ENCODE data around the gene MUC5B.
"Not testable (repeated sequence)": the region's sequence is repeated elsewhere in the genome, so short reads cannot be mapped to it uniquely, and the experiment has no call there.

The MUC5B gene

GRCh38 chr11:1234771-1235305, 12.0 kb downstream of the MUC5B start:
- H3K4me3 Mint-ChIP-seq = no peak overlapping the region
- no peak overlapping the region for H3K27ac Mint-ChIP-seq
- peaks cover 0 to 6% of the 10 kb centered on the region in 2 donors for H3K27me3 Mint-ChIP-seq
- no peak for ATAC-seq (replicated peaks)
- no peaks in the 10 kb centered on the region for H3K9me3 Mint-ChIP-seq
- no peaks in the 10 kb centered on the region for H3K36me3 Mint-ChIP-seq
- DNase-seq = no peak
- H3K4me1 Mint-ChIP-seq = peaks cover 0 to 2% of the 10 kb centered on the region in 2 donors

- DNase-seq = no peak
- H3K27ac Mint-ChIP-seq = no peak overlapping the region
Observed at GRCh38 chr11:1235306-1235900, 12.5 kb downstream of the MUC5B start.

DNA sequence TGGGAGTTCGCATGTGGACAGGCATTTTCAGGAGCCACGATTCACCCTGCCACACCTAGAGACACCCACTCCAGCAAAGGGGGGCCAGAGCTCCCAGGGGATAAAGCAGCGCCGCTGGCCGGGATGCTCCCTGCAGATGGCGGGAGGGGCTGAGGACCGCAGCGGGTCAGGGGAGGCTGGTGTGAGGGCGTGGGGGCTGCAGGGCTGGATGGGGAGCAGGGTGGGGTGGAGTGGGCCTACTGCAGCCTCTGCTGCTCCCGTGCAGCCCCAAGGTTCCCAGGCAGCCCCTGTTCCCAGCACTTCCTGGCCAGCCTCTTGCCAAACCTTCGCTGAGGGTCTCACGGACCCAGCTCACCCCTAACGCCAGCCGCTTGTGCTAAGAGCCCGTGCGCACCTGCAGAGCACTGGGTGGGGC, 13.0 kb downstream of the MUC5B start:
- no peak overlapping the region for H3K4me3 Mint-ChIP-seq

More at GRCh38 chr11:1235306-1235900, 12.5 kb downstream of the MUC5B start:
- ATAC-seq (replicated peaks) = no peak
- Mint-ChIP-seq H3K27me3 (peaks cover 0 to 6% of the 10 kb centered on the region in 2 donors), H3K36me3 (no peaks in the 10 kb centered on the region), H3K4me3 (no peak overlapping the region), H3K9me3 (no peaks in the 10 kb centered on the region), H3K4me1 (peaks cover 0 to 2% of the 10 kb centered on the region in 2 donors)

DNA sequence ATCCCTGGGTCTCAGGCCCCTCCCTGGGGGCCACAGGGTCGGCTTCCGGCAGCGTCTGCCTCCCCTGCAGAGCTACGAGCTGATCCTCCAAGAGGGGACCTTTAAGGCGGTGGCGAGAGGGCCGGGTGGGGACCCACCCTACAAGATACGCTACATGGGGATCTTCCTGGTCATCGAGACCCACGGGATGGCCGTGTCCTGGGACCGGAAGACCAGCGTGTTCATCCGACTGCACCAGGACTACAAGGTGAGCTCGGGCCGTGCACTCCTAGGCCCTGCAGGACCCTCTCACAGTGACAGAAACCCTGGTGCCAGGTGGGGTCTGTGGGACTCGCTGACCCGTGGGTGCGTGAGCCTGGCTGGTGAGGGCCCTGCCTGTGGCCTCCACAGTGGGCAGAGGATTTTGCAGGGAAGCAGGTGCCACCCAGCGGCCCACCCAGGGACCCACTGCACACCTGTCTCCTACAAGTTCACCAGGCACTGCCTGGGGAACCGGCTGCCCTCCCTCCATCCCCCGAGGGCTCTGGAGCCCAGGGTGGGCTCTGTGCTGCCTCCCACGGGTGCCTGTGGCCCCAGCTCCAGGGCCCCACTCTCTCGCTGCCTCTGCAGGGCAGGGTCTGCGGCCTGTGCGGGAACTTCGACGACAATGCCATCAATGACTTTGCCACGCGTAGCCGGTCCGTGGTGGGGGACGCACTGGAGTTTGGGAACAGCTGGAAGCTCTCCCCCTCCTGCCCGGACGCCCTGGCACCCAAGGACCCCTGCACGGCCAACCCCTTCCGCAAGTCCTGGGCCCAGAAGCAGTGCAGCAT, 13.7 kb downstream of the MUC5B start:
- no peak overlapping the region for H3K27ac Mint-ChIP-seq
- no peaks in the 10 kb centered on the region for H3K4me1 Mint-ChIP-seq
- H3K36me3 Mint-ChIP-seq = no peaks in the 10 kb centered on the region
- no peaks in the 10 kb centered on the region for H3K27me3 Mint-ChIP-seq
- DNase-seq (no peak), ATAC-seq (replicated peaks) (no peak)
- H3K9me3 Mint-ChIP-seq = no peaks in the 10 kb centered on the region
- no peak overlapping the region for H3K4me3 Mint-ChIP-seq

More for the DNA sequence above, 13.0 kb downstream of the MUC5B start:
- peaks cover 0 to 2% of the 10 kb centered on the region in 2 donors for H3K4me1 Mint-ChIP-seq
- no peaks in the 10 kb centered on the region for H3K9me3 Mint-ChIP-seq
- ATAC-seq (replicated peaks) (no peak), DNase-seq (no peak)
- no peaks in the 10 kb centered on the region for H3K36me3 Mint-ChIP-seq
- no peak overlapping the region for H3K27ac Mint-ChIP-seq
- H3K27me3 Mint-ChIP-seq = peaks cover 0 to 5% of the 10 kb centered on the region in 2 donors

DNA sequence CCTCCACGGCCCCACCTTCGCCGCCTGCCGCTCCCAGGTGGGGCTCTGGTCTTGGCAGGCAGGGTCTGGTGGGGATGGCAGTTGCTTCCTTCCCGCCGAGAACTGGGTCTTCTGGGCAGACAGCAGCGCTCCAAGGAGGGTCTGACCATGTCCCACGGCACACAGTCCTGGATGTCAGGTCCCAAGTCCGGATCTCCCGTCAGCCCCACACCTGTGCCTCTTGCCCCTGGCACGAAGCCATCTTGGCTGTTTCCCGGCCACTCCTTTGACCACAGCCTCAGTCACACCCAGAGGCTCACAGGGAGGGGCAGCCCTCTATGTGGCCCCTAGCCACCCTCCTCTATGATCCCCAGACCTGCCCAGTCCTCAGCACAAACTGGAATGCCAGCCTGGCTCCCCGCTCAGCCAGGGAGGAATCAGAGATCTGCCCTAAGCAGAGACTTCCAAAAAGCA, 14.3 kb downstream of the MUC5B start:
- H3K4me3 Mint-ChIP-seq = no peak overlapping the region
- ATAC-seq (replicated peaks) (no peak), DNase-seq (no peak)
- no peak overlapping the region for H3K27ac Mint-ChIP-seq
- H3K27me3 Mint-ChIP-seq = no peaks in the 10 kb centered on the region
- peaks cover 0 to 2% of the 10 kb centered on the region in 2 donors for H3K9me3 Mint-ChIP-seq
- H3K4me1 Mint-ChIP-seq = no peaks in the 10 kb centered on the region
- no peaks in the 10 kb centered on the region for H3K36me3 Mint-ChIP-seq

DNA sequence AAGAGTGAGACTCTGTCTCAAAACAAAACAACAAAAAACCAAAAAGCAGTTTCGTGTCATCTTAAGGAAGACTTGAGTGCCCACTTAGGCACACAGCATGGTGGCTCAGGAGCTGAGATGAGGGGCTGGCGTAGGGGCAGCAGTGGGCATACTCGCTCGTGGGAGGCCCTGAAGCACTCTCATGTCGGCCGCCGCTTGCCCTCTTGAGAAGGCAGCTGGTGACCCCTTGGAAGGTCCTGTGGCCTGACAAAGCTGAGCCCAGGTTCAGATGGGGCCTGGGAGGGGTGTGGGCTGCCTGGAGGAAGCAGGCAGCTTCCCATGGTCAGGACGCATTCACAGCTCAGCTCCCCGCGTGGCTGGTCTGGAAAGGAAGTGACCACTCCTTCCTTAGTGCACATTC, 15.0 kb downstream of the MUC5B start:
- H3K36me3 Mint-ChIP-seq = peaks cover 0 to 2% of the 10 kb centered on the region in 2 donors

DNA sequence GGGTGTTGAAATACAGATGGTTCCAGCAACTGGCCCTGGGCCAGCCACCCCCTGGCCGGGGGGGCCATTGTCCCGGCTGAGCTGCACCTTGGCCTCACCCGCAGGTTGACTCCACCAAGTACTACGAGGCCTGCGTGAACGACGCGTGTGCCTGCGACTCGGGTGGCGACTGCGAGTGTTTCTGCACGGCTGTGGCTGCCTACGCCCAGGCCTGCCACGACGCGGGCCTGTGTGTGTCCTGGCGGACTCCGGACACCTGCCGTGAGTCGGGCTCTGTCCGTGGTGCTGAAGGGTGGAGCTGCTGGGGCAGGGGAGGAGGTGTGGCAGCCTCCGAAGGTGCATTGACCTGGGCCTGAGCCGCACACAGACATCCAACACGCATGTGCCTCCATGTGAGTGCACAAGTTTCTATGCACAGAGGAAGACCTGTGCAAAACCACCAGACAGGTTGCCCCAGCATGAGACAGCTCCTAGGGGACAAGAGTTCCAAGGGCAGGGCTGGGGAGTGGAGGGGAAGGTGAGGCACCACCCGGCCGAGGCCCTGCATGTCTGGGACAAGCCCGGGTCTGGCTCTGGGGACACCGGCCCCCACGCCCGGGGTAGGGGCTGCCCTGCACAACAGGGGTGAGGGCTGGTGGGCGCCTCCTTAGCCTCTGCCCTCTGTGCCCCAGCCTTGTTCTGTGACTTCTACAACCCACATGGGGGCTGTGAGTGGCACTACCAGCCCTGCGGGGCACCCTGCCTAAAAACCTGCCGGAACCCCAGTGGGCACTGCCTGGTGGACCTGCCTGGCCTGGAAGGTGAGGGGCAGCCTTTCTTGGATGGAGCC, 16.1 kb downstream of the MUC5B start:
- H3K4me1 Mint-ChIP-seq = no peaks in the 10 kb centered on the region
- H3K27me3 Mint-ChIP-seq = no peaks in the 10 kb centered on the region
- H3K36me3 Mint-ChIP-seq = peaks cover 0 to 2% of the 10 kb centered on the region in 2 donors
- H3K27ac Mint-ChIP-seq = no peak overlapping the region
- H3K4me3 Mint-ChIP-seq = no peak overlapping the region
- H3K9me3 Mint-ChIP-seq = peaks cover 4 to 7% of the 10 kb centered on the region in 2 donors
- ATAC-seq (replicated peaks) (no peak), DNase-seq (no peak)

More for the DNA sequence above, 15.0 kb downstream of the MUC5B start:
- Mint-ChIP-seq H3K27ac (no peak overlapping the region), H3K9me3 (peaks cover 4 to 7% of the 10 kb centered on the region in 2 donors), H3K27me3 (no peaks in the 10 kb centered on the region), H3K4me1 (no peaks in the 10 kb centered on the region), H3K4me3 (no peak overlapping the region)
- ATAC-seq (replicated peaks) = no peak
- DNase-seq = no peak

GRCh38 chr11:1239596-1240205, 16.8 kb downstream of the MUC5B start:
- H3K4me3 Mint-ChIP-seq = no peak overlapping the region
- peaks cover 4 to 7% of the 10 kb centered on the region in 2 donors for H3K9me3 Mint-ChIP-seq
- no peak overlapping the region for H3K27ac Mint-ChIP-seq
- DNase-seq (no peak), ATAC-seq (replicated peaks) (no peak)
- no peaks in the 10 kb centered on the region for H3K4me1 Mint-ChIP-seq
- H3K36me3 Mint-ChIP-seq = peaks cover 0 to 2% of the 10 kb centered on the region in 2 donors
- no peaks in the 10 kb centered on the region for H3K27me3 Mint-ChIP-seq

DNA sequence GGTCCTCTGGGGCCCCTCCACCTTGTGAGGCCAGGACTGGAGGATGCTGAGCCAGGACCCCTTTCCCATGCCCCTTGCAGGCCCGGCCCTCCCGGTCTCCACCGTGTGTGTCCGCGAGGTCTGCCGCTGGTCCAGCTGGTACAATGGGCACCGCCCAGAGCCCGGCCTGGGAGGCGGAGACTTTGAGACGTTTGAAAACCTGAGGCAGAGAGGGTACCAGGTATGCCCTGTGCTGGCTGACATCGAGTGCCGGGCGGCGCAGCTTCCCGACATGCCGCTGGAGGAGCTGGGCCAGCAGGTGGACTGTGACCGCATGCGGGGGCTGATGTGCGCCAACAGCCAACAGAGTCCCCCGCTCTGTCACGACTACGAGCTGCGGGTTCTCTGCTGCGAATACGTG, 17.9 kb downstream of the MUC5B start:
- no peak for DNase-seq
- no peak overlapping the region for H3K4me3 Mint-ChIP-seq
- peaks cover 0 to 2% of the 10 kb centered on the region in 2 donors for H3K36me3 Mint-ChIP-seq
- no peaks in the 10 kb centered on the region for H3K27me3 Mint-ChIP-seq
- H3K9me3 Mint-ChIP-seq = peaks cover 4 to 8% of the 10 kb centered on the region in 2 donors
- no peak overlapping the region for H3K27ac Mint-ChIP-seq
- no peaks in the 10 kb centered on the region for H3K4me1 Mint-ChIP-seq
- no peak for ATAC-seq (replicated peaks)

DNA sequence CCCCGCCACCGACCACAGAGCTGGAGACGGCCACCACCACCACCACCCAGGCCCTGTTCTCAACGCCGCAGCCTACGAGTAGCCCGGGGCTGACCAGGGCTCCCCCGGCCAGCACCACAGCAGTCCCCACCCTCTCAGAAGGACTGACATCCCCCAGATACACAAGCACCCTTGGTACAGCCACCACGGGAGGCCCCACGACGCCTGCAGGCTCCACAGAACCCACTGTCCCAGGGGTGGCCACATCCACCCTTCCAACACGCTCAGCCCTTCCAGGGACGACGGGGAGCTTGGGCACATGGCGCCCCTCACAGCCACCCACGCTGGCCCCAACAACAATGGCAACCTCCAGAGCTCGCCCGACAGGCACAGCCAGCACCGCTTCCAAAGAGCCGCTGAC, 18.8 kb downstream of the MUC5B start:
- peaks cover 4 to 9% of the 10 kb centered on the region in 2 donors for H3K9me3 Mint-ChIP-seq
- H3K4me1 Mint-ChIP-seq = peaks cover 0 to 3% of the 10 kb centered on the region in 2 donors
- no peak overlapping the region for H3K4me3 Mint-ChIP-seq
- ATAC-seq (replicated peaks) = no peak
- no peak for DNase-seq
- peaks cover 0 to 2% of the 10 kb centered on the region in 2 donors for H3K36me3 Mint-ChIP-seq
- H3K27ac Mint-ChIP-seq = no peak overlapping the region
- no peaks in the 10 kb centered on the region for H3K27me3 Mint-ChIP-seq

GRCh38 chr11:1242289-1242688, 19.4 kb downstream of the MUC5B start:
- ATAC-seq (replicated peaks) (no peak), DNase-seq (no peak)
- peaks cover 4 to 9% of the 10 kb centered on the region in 2 donors for H3K9me3 Mint-ChIP-seq
- H3K4me3 Mint-ChIP-seq = peak overlapping the region in 1 of 2 donors; percentile 46
- H3K36me3 Mint-ChIP-seq = peaks cover 0 to 2% of the 10 kb centered on the region in 2 donors
- H3K27ac Mint-ChIP-seq = no peak overlapping the region
- no peaks in the 10 kb centered on the region for H3K27me3 Mint-ChIP-seq
- H3K4me1 Mint-ChIP-seq = peaks cover 0 to 3% of the 10 kb centered on the region in 2 donors

DNA sequence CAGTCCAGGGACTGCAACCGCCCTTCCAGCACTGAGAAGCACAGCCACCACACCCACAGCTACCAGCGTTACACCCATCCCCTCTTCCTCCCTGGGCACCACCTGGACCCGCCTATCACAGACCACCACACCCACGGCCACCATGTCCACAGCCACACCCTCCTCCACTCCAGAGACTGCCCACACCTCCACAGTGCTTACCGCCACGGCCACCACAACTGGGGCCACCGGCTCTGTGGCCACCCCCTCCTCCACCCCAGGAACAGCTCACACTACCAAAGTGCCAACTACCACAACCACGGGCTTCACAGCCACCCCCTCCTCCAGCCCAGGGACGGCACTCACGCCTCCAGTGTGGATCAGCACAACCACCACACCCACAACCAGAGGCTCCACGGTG, 19.9 kb downstream of the MUC5B start:
- H3K27me3 Mint-ChIP-seq; ATAC-seq (replicated peaks); H3K27ac Mint-ChIP-seq; DNase-seq; H3K9me3 Mint-ChIP-seq; H3K36me3 Mint-ChIP-seq; H3K4me1 Mint-ChIP-seq: not testable (repeated sequence)
- H3K4me3 Mint-ChIP-seq = peak overlapping the region in 1 of 2 donors; percentile 46

- ATAC-seq (replicated peaks); H3K4me1 Mint-ChIP-seq; H3K27me3 Mint-ChIP-seq; H3K27ac Mint-ChIP-seq; H3K4me3 Mint-ChIP-seq; H3K9me3 Mint-ChIP-seq; DNase-seq; H3K36me3 Mint-ChIP-seq: not testable (repeated sequence)
Observed at GRCh38 chr11:1243521-1243920, 20.7 kb downstream of the MUC5B start.

- not testable (repeated sequence) for H3K27ac Mint-ChIP-seq; DNase-seq; H3K9me3 Mint-ChIP-seq; ATAC-seq (replicated peaks); H3K4me1 Mint-ChIP-seq; H3K27me3 Mint-ChIP-seq; H3K4me3 Mint-ChIP-seq; H3K36me3 Mint-ChIP-seq
Observed at GRCh38 chr11:1244557-1244956, 21.7 kb downstream of the MUC5B start.

Measured in stimulated activated naive B cell treated with anti-CD40 and anti-IgM and Interleukin-4, amounts not matched to agents 10 μg/mL and 1 μg/mL and 100 μg/mL, for 72 hours (primary cell).